ENCODE measurements around the gene COL7A1.

DNA sequence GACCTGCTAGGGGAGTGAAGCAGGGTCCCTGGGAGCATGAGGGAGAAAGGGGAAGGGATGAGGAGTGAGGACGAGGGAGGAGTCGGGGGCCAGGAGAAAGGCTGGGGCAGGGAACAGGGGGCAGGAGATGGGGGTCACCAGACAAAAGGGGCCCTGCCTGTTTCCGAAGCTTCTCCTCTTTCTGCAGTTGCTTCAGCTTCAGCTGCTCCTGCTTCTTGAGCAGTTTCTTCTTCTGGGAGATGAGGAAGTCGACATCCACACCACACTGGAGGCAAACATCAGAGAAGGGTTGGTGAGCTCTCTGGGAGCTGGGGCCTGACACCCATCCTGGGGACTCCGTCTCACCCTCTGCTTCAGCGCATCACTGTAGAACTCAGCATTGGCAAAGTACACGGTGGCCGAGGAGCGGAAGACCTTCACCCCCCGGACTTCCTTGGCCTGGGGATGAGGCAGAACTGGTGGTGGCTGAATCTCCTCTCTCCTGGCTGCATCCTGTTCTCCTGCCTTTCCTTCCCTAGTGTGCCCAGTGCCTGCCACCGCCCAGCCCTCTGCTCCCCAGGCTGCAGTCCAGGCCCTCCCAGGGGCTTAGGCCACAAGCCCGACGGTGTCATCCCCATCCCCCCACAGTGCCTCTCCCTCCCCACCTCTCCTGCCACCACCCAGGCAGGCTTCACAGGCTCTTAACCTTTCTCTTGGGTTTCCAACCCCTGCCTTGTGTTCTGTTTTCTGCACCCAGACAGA lies 33.3 kb upstream of the COL7A1 start:
- TF ChIP-seq, protein P1, sequence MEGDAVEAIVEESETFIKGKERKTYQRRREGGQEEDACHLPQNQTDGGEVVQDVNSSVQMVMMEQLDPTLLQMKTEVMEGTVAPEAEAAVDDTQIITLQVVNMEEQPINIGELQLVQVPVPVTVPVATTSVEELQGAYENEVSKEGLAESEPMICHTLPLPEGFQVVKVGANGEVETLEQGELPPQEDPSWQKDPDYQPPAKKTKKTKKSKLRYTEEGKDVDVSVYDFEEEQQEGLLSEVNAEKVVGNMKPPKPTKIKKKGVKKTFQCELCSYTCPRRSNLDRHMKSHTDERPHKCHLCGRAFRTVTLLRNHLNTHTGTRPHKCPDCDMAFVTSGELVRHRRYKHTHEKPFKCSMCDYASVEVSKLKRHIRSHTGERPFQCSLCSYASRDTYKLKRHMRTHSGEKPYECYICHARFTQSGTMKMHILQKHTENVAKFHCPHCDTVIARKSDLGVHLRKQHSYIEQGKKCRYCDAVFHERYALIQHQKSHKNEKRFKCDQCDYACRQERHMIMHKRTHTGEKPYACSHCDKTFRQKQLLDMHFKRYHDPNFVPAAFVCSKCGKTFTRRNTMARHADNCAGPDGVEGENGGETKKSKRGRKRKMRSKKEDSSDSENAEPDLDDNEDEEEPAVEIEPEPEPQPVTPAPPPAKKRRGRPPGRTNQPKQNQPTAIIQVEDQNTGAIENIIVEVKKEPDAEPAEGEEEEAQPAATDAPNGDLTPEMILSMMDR (conservative IDR thresholded peaks at IDR 0.05; ENCODE audit: low read length): no peak
- TF ChIP-seq EZH2phosphoT487 (IDR thresholded peaks at IDR 0.05; ENCODE audit: borderline replicate concordance): no peak
